ENCODE data around the gene ABCA3.
"Not testable (repeated sequence)": the region's sequence is repeated elsewhere in the genome, so short reads cannot be mapped to it uniquely, and the experiment has no call there.

The ABCA3 gene

GRCh38 chr16:2340564-2341455, at the start of gene ABCA3:
ABCA3 (minus strand) TSS chr16:2340728; CDS start chr16:2326466, 14,262 bp downstream.
- Histone ChIP-seq H3K36me3 (no peaks in the 10 kb centered on the region), H4K20me1 (peaks cover 0 to 8% (median 0%) of the 10 kb centered on the region in 11 experiments; a peak in 2 of 22 replicates), H3K9ac (peak within 1 kb of the TSS; percentile 59 to 80 (median 74)), H3K9me3 (replicated peaks in 1 of 11) (no peaks in the 10 kb centered on the region), H3K27me3 (peaks cover 29 to 46% (median 39%) of the 10 kb centered on the region in 11 experiments), H3K4me1 (peaks cover 8 to 16% (median 11%) of the 10 kb centered on the region in 10 experiments; a peak in 18 of 20 replicates), H3K27ac (peak within 1 kb of the TSS in 9 of 11 experiments; percentile 7 to 58 (median 46); a peak in 11 of 22 replicates), H3K4me3 (peak within 1 kb of the TSS; percentile 67 to 84 (median 80)), H3K4me2 (peak within 1 kb of the TSS; percentile 92 to 100 (median 99))
- no peak for TF ChIP-seq Cebpa-rat (IDR thresholded peaks at IDR 0.05)

- no peak for TF ChIP-seq Cebpa-rat (IDR thresholded peaks at IDR 0.05)
- Histone ChIP-seq H3K27me3 (no peaks in the 10 kb centered on the region), H3K4me2 (no peak overlapping the region), H3K27ac (no peak overlapping the region), H3K9me3 (replicated peaks in 1 of 11) (peaks cover 20 to 30% (median 26%) of the 10 kb centered on the region in 11 experiments), H3K36me3 (peaks cover 0 to 9% (median 0%) of the 10 kb centered on the region in 11 experiments; a peak in 2 of 22 replicates), H3K9ac (no peak overlapping the region), H3K4me1 (no peaks in the 10 kb centered on the region), H3K4me3 (no peak overlapping the region; a peak in 1 of 20 replicates), H4K20me1 (no peaks in the 10 kb centered on the region)
Observed at GRCh38 chr16:2388875-2389433, 48.4 kb upstream of the ABCA3 start.

GRCh38 chr16:2388139-2388874, 47.8 kb upstream of the ABCA3 start:
- TF ChIP-seq Cebpa-rat (IDR thresholded peaks at IDR 0.05), result no peak
- H3K4me2 ChIP-seq, result no peak overlapping the region

GRCh38 chr16:2386990-2387389, 46.5 kb upstream of the ABCA3 start:
- H3K9me3 ChIP-seq (replicated peaks in 1 of 11), result peaks cover 20 to 30% (median 26%) of the 10 kb centered on the region in 11 experiments
- no peak overlapping the region for H3K4me3 ChIP-seq
- no peak overlapping the region for H3K9ac ChIP-seq
- no peaks in the 10 kb centered on the region for H4K20me1 ChIP-seq
- no peak overlapping the region for H3K27ac ChIP-seq
- H3K4me2 ChIP-seq, result no peak overlapping the region
- TF ChIP-seq Cebpa-rat (IDR thresholded peaks at IDR 0.05), result no peak
- H3K4me1 ChIP-seq, result no peaks in the 10 kb centered on the region
- peaks cover 0 to 9% (median 0%) of the 10 kb centered on the region in 11 experiments; a peak in 2 of 22 replicates for H3K36me3 ChIP-seq
- H3K27me3 ChIP-seq, result no peaks in the 10 kb centered on the region

More at GRCh38 chr16:2388139-2388874, 47.8 kb upstream of the ABCA3 start:
- no peak overlapping the region; a peak in 1 of 20 replicates for H3K4me3 ChIP-seq
- H4K20me1 ChIP-seq, result no peaks in the 10 kb centered on the region
- H3K9ac ChIP-seq, result no peak overlapping the region
- no peaks in the 10 kb centered on the region for H3K4me1 ChIP-seq
- peaks cover 20 to 30% (median 26%) of the 10 kb centered on the region in 11 experiments for H3K9me3 ChIP-seq (replicated peaks in 1 of 11)
- no peak overlapping the region for H3K27ac ChIP-seq
- peaks cover 0 to 9% (median 0%) of the 10 kb centered on the region in 11 experiments; a peak in 2 of 22 replicates for H3K36me3 ChIP-seq
- H3K27me3 ChIP-seq, result no peaks in the 10 kb centered on the region

GRCh38 chr16:2385982-2386381, 45.5 kb upstream of the ABCA3 start:
- not testable (repeated sequence) for H3K4me2 ChIP-seq, H4K20me1 ChIP-seq, H3K36me3 ChIP-seq, H3K4me3 ChIP-seq, H3K9ac ChIP-seq, H3K27ac ChIP-seq, H3K4me1 ChIP-seq, H3K27me3 ChIP-seq
- H3K9me3 ChIP-seq (replicated peaks in 1 of 11), result peaks cover 20 to 30% (median 26%) of the 10 kb centered on the region in 11 experiments

- Histone ChIP-seq H3K27ac (no peak overlapping the region), H3K27me3 (no peaks in the 10 kb centered on the region), H3K4me3 (no peak overlapping the region), H3K4me1 (no peaks in the 10 kb centered on the region), H3K9ac (no peak overlapping the region), H3K36me3 (peaks cover 0 to 9% (median 0%) of the 10 kb centered on the region in 11 experiments; a peak in 2 of 22 replicates), H3K4me2 (no peak overlapping the region), H4K20me1 (no peaks in the 10 kb centered on the region), H3K9me3 (replicated peaks in 1 of 11) (peaks cover 20 to 30% (median 26%) of the 10 kb centered on the region in 11 experiments)
- no peak for TF ChIP-seq Cebpa-rat (IDR thresholded peaks at IDR 0.05)
Observed at GRCh38 chr16:2385190-2385836, 44.8 kb upstream of the ABCA3 start.

GRCh38 chr16:2384426-2384825, 43.9 kb upstream of the ABCA3 start:
- Histone ChIP-seq H3K27ac (no peak overlapping the region), H3K4me2 (no peak overlapping the region), H3K27me3 (no peaks in the 10 kb centered on the region), H3K4me3 (no peak overlapping the region), H3K9me3 (replicated peaks in 1 of 11) (peaks cover 18 to 24% (median 19%) of the 10 kb centered on the region in 11 experiments), H4K20me1 (no peaks in the 10 kb centered on the region), H3K9ac (no peak overlapping the region), H3K36me3 (peaks cover 0 to 9% (median 0%) of the 10 kb centered on the region in 11 experiments; a peak in 2 of 22 replicates), H3K4me1 (no peaks in the 10 kb centered on the region)
- TF ChIP-seq Cebpa-rat (IDR thresholded peaks at IDR 0.05), result no peak

GRCh38 chr16:2383501-2383900, 43.0 kb upstream of the ABCA3 start:
- Histone ChIP-seq H3K36me3 (peaks cover 0 to 1% (median 0%) of the 10 kb centered on the region in 11 experiments; a peak in 1 of 22 replicates), H3K9me3 (replicated peaks in 1 of 11) (peaks cover 9 to 15% (median 10%) of the 10 kb centered on the region in 11 experiments), H3K4me3 (no peak overlapping the region), H3K27me3 (no peaks in the 10 kb centered on the region), H3K9ac (no peak overlapping the region), H3K4me1 (no peaks in the 10 kb centered on the region), H4K20me1 (no peaks in the 10 kb centered on the region), H3K27ac (no peak overlapping the region), H3K4me2 (no peak overlapping the region)
- TF ChIP-seq Cebpa-rat (IDR thresholded peaks at IDR 0.05), result no peak
